HG02981 (cell line): ENCODE measurements around the gene RASA4.
"Not testable (repeated sequence)": the region's sequence is repeated elsewhere in the genome, so short reads cannot be mapped to it uniquely, and the experiment has no call there.

ENCODE experiments used
- ATAC-seq: cut with Tn5 transposase; IDR thresholded peaks from one replicate; pipeline ENCODE4 v1.9.1; 2021; ENCODE audit warnings: mild to moderate bottlenecking, moderate library complexity; ENCODE audit not compliant: unreplicated experiment

RASA4 gene

DNA sequence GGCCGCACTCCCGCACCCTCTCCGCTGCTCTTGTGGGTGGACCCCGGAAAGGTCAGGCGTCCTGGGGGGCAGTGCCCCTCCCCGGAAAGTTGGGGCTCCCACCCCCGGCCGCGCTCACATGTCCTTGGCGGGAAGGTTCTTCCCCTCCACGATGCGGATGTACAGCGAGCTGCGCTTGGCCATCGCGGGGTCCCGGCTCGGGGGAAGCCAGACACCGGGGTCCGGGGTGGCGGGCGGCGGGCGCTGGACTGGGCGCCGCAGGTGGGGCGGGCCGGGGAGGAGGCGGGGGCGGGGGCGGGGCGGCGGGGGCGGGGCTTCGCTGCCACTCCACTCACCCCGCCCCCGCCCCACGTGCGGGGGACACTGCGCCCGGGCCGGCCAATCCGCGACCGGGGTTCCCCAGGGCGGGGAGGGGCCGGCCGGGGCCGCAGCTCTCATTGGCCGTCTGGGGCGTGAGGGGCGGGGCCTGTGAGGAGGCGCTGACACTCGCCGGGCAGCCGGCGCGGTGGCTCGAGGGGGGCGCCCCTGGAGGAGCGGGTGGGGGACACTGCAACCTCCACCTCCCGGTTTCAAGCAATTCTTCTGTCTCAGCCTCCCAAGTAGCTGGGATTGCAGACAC, at the start of gene RASA4:
Gene RASA4 (minus strand): TSS at position 250 of the 619 bp plus-strand sequence. CDS start 67 bp downstream, at position 183.
- peak; percentile 83 for ATAC-seq

DNA sequence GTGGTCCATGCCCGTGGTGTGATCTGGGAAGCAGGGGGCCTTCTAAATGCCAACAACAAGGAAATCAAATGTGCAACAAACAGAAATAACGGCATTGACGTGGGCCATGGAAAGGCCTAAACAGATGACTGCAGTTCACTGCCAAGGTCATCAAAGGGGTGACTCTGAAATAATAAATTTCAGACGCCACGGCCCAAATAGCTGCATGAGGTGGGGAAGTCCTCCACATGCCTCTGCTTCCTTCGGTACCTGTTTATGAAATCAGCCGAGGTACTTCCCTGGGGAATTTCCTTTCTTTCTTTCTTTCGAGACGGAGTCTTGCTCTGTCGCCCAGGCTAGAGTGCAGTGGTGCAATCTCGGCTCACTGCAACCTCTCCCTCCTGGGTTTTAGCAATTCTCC, 48.2 kb upstream of the RASA4 start:
- not testable (repeated sequence) for ATAC-seq

DNA sequence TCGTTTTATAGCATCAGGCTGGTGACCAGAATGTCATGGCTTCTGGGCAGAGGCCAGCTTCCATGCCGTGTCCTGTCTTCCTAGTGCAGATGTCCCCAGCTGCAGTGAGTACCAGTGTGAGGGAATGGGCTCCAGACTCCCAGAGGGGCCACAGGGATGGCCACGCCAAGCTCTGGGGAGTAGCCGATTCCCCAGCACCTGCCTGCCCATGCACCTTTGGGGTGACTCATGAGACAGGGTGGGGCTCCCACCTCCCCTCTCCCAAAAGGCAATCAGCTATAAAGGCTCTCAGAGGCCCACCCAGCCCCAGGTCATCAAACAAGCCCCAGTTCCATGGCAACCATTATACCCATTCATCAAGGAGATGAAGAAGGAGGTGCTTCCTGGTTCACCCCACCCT, 33.4 kb upstream of the RASA4 start, which contains the start of gene SPDYE2B:
Gene SPDYE2B (plus strand): TSS at position 396 of the 400 bp plus-strand sequence. CDS start 2,030 bp downstream, outside the sequence.
- ATAC-seq: not testable (repeated sequence)

DNA sequence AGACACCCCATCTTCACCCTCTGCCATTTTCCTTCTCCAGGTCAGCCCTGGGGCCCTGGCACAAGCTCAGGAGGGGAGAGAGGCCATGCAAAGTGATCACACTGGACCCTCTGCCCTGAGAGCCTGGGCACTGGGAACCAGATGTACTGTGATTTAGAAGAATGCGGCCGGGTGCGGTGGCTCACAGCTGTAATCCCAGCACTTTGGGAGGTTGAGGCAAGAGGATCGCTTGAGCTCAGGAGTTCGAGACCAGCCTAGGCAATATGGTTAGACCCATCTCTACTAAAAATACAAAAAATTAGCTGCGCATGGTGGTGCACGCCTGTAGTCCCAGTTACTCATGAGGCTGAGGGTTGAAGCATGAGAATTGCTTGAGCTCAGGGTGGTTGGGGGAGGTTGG, 31.3 kb upstream of the RASA4 start:
- not testable (repeated sequence) for ATAC-seq

DNA sequence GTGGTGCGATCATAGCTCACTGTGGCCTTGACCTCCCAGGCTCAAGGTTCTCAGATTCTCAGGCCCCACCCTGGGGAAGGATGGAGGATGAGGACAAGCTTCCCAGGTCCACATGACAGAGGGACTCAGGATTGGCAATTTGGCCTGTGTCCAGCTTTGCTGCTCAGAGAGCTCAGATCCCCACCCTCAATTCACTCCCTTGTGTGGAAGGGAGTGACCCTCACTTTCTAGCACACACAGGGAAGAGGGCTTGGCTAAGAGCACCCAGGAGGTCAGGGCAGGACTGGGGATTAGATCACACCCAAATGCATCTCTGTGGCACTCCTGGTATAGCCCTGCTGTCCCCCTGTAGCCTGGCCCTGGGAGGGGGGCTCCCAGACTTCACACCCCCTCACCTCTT, 26.8 kb upstream of the RASA4 start:
- not testable (repeated sequence) for ATAC-seq

DNA sequence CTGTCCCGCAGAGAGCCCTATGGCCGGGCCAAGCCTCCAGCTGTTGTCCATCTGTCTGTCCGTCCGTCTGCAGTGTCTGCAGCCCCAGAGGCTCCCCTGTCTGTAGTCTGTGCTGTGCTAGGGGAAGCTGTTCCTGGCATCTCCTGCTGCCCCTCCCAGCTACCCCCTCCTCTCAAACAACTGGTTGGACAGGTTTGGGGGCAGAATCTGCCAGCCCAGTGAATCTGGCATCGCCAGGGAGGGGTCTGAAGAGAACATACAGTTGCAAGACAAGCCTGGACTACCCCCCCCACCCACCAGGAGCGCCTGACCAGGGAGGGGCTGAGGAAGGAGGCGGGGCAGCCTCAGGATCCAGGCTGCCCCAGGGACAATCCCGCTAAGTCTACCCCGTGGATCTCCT, 26.1 kb upstream of the RASA4 start, which contains the start of gene UPK3BL1:
Gene UPK3BL1 (minus strand): TSS at position 101 of the 400 bp plus-strand sequence. CDS start 50 bp downstream, at position 51.
- ATAC-seq: not testable (repeated sequence)

DNA sequence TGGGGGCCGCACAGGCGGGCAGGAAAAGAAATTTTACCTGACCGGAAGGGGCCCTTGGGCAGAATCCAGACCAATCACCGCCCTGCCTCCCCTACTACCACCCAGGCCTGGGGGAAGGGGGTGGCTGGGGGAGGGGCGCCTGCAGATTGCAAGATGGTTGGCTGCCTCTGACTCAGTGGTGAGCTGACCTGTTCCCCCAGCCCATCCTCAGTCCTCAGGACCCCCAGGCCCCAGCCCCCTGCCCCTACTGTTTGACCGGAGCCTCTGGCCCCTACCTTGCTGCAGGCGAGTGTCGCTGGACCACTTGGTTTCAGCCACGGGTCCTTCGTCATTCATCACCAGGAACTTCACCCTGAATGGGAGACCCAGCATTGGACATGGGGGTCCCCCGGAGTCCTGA, 22.3 kb upstream of the RASA4 start:
- not testable (repeated sequence) for ATAC-seq

DNA sequence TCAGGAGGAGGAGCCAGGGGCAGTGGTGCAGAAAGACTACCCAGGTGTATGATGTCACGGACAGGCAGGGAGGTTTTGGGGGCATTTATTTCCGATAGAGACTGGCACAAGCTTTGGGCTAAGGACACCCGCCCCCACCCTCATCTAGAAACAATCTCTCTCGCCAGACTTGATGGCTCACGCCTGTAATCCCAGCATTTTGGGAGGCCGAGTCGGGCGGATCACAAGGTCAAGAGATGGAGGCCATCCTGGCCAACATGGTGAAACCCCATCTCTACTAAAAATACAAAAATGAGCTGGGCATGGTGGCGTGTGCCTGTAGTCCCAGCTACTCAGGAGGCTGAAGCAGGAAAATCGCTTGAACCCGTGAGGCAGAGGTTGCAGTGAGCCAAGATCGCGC, 20.4 kb upstream of the RASA4 start:
- ATAC-seq: not testable (repeated sequence)

DNA sequence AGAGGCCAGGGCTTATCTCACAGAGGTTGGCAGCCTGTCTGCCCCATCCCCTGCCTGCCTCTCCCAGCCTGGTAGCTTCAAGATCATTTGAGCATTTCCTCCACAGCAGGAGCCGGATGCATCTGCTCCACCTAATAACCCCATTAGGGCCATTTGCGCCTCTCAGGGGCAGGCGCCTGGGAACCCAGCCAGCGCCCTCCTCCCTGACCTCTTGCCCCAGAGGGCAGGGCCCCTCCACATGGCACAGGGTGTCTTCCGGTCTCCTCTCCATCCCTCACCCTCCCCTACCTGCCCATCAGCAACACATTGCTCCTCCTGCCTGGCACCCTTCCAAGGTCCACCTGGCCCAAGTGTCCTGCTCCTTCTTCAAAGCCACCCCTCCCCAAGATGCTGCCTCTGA, 18.8 kb upstream of the RASA4 start:
- ATAC-seq: not testable (repeated sequence)

DNA sequence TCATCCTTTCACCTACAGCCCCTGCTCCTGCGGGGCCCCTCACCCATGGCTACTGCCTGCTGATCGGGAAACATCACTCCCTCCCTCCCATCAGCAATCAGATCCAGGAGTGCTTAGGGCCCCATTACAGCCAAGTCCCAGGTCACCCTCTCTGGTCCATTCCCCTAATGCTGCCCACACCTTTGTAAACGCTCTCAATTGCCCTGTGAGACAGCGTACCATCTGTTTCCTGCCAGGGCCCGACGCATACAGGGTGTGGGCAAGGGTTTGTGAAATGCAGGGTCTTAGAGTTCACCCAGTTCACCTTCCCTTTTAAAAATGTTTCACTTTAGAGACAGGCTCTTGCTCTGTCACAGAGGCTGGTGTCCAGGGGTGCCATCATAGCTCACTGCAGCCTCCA, 17.7 kb upstream of the RASA4 start:
- not testable (repeated sequence) for ATAC-seq

DNA sequence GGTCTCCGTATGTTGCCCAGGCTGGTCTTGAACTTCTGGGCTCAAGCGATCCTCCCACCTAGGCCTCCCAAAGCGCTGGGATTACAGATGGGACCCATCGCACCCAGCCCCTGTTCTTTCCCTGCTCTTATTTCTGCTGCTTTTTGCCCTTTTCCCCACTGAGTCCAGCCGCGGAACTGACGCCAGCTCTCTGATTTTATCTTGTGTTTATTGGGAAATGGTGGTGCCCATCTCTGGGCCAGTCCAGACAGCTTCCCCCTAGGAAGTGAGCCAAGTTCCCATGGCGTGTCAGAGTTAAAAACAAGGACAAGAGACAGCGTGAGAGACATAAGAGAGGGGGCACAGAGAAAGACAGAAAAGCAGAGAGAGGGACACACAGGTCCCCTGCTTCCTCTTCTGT, 14.1 kb upstream of the RASA4 start:
- not testable (repeated sequence) for ATAC-seq

DNA sequence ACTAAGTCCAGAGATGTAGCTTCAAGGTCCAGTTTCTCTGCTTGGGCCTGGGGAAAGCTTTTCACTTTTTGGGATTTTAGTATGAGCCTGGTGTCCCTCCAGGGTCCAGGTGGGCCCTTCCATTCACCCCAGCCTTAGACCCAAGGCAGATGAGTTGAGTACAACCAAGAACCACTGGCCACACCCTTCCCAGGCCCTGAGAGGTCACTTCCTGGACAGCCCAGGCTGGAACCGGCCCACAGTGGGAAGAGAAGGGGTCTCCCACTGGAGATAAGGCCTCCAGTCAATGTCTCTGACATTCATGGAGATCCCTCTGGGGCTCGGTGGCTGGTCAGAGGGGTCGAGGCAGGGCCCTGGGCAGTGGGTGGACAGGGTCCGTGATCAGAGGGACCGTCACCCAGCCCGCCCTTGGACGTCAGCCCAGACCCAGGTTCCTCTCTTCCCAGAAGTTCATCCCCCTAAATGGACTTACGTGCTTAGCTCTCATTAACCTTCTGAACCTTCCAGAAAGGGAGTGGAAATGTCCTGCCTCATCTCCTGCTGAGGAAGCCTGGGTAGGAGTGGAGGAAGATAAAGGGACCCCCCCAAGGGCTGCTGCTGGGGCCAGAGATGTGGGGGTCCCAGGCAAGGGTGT, 10.8 kb upstream of the RASA4 start:
- not testable (repeated sequence) for ATAC-seq

DNA sequence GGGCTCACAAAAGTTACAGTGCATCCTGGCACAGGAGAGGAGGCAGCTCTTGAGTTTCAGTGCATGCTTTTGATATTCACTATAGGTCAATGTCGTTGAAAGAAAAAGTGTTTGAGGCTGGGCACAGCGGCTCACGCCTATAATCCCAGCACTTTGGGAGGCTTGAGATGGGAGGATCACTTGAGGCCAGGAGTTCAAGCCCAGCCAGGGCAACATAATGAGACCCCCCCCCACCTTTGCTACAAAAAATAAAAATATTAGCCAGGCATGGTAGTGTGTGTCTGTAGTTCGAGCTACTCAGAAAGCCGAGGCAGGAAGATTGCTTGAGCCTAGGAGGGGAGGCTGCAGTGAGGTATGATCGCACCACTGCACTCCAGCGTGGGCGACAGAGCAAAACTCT, 1.6 kb upstream of the RASA4 start:
- ATAC-seq: not testable (repeated sequence)

DNA sequence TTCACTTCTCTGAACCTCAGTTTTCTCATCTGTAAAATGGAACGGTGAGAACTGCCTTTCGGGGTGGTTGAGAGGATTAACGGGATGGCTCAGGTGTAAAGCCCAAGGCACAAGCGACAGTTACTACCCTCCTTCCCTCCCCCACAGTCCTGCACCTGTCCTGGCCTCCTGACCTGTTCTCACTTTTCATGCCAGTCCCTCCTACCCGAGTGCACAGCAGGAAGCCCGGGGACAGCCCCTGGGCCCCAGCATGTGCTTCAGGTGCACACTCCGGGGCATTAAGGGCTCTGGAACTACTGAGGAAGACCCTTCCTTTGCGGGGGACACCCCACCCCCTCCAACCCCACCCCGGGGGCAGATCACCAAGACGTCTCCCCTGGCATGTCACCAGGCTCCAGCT, 626 bp downstream of the RASA4 start:
- not testable (repeated sequence) for ATAC-seq

DNA sequence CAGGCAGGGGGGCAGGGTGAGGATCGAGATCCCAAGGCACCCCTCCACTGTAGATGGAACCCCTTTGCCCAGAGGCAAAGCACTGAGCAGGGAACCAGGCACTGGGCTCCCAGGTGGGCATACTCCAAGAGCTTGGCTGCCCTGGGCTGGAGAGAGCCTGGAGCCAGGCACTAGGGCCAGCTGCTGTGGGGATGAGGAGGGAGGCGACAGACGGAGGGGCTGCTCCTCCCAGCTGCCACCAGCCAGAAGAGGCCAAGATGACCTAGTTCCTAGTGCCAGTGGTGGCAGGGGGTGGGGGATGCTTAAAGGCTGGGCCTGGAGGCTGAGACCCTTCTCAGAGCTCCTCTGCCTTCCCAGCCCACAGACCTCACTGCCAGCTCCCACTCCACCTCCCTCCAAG, 1.7 kb downstream of the RASA4 start:
- ATAC-seq: not testable (repeated sequence)

DNA sequence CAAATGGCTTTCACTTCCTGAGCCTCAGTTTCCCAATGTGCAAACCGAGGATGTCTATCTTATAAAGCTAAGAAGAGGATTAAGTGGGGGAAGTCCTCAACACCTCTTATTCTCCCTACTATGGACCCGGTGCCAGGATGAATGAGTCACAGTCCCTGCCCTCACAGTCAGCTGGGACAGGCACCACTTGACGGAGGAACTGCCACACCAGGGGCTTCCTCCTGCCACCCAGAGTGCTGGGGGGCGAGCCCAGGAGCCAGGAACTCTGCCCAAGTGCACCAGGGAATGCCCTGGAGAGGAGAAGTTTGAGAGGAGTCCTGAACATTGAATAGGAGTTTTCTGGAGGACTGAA, 2.2 kb downstream of the RASA4 start:
- peak; percentile 11 for ATAC-seq

DNA sequence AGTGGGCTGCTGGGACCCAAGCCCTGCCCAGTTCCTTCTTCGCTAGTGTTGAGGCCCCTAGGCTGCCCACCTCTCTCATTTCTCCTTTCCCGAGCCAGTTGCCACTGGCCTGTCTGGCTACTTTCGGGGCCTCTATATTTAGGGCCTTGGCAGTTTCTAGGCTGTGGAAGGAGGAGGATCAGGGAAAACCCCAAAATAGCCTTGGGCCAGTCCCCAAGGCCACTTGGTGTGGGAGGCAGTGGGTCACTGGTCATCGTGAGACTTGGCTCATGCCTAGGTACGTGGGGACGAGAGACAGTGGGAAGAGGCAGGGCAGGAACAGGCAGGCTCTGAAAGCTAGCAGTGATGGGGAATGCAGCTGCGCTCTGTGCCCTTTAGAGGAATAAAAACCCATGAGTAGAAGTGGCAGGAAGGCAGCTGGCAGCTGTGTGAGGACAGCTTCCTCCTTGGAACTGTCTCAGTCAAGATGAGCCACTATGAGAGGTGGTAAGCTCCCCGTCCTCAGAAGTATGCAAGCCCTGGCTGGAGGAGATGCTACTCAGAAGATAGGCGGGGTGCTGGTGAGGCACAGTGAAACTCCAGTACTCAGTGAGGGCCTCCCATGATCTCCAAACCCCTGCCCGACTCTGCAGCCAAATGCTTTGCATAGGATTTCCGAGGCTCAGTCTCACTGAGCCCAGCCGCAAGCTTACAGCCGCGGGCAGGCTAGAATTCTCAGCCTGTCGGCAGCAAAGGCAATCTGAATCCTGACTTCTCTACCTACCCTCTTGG, 2.8 kb downstream of the RASA4 start:
- peak; percentile 47 for ATAC-seq

DNA sequence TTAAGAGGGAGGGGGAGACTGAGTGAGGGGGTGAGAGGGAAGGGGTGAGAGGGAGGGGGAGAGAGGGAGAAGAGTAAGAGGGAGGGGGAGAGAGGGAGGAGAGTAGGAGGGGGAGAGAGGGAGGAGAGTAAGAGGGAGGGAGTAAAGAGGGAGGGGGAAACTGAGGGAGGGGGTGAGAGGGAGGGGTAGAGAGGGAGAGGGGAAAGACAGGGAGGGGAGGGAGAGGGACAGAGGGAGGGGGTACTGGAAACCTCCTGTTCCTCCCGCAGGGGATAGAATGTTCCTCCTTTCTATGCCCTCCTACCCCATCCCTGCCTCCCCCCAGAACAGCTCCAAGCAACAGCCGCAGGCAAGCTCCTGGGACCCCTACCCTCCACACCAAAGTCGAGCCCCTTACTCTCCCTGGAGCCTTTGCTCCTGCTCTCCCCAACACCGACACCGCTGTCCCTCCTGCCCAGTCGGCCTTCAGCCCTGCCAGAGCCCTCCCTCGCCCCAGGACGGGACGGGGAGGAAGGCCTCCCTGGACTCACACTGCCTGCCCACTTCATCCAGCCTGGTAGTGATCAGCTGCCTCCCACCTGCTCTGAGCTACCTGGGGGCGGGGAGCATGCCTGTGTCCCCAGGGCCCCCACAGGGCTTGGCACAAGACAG, 4.8 kb downstream of the RASA4 start:
- ATAC-seq: not testable (repeated sequence)

DNA sequence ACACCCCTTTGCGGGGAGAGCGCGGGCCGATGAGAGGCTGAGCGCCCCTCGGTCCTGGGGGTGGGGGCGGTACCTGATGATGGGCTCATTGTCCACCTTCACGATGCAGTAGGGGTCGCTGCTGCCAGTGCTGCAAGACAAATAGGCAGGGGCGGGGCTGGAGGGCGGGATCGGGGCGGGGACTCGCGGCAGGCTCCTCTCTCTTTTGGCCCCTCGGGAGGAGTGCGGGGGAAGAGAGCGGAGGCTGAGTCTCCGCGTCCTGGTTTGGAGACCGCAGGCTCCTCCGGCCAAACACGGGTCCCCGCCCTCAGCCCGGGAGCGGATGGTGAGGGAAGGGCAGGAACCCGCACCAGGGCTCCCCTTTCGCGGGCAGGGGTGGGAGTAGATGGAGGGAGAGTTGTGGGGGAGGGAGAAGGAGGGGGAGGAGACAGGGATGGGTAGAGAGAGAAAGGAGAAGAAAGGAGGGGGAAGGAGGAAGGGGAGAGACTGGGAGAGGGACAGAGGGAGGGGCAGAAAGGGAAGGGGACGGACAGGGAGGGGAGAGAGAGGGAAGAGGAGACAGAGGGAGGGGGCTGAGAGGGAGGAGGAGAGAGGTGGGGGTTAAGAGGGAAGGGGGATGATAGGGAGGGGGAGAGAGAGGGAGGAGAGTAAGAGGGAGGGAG, 5.4 kb downstream of the RASA4 start:
- peak; percentile 37 for ATAC-seq

DNA sequence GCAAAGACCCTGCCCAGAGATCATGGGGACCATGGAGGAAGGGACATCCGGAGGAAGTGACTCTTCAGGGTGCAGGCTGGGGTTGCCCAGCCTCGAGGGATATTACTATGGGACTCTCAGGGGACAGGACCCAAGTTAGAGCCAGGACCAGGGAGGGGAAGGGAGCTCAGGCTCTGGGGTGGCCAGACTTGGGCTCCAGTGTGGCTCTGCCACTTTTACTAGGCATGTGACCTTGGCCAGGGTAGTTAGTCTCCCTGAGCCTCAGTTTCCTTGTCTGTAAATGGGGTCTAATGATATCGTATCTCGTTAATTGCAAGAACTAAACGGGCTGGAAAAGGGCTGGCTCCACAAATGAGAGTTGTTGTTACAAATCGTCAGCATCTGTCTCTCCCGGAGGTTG, 6.1 kb downstream of the RASA4 start:
- not testable (repeated sequence) for ATAC-seq

DNA sequence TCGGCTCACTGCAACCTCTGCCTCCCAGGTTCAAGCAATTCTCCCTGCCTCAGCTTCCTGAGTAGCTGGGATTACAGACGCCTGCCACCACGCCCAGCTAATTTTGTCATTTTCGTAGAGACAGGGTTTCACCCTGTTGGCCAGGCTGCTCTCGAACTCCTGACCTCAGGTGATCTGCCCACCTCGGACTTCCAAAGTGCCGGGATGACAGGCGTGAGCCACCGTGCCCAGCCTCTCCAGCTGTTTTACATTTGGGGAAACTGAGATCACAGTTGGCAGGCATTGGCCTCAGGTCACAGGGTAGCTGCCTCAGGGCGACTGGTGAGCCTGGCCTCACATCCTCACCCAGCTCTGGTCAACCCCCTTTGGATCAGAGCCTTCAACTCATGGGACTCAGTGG, 6.8 kb downstream of the RASA4 start:
- not testable (repeated sequence) for ATAC-seq
